Suprapubic skin (tissue), 3 donors: ENCODE measurements around the gene TCEAL5.

Experiments used
- CTCF ChIP-seq, 2 donors: fragments of 200-600 bp in 1 of 2; fragments of 450-650 bp in 1 of 2; sonication (generic) in 1 of 2; IDR thresholded peaks; one replicate each; pipeline ENCODE4 v1.5.1; 2016 to 2019; ENCODE audit warnings: antibody characterized with exemption in 2 of 2, mild to moderate bottlenecking in 1 of 2, moderate library complexity in 1 of 2
- POLR2AphosphoS5 ChIP-seq, 3 donors: sonication (generic); formaldehyde crosslinking; IDR thresholded peaks; one replicate each; pipeline ENCODE4 v1.6.1; 2017; ENCODE audit warnings: antibody characterized with exemption in 3 of 3

GRCh38 chrX:103304705-103305104, 28.2 kb upstream of the TCEAL5 start:
- TF ChIP-seq CTCF (IDR thresholded peaks at IDR 0.05) = no peak
- no peak for TF ChIP-seq POLR2AphosphoS5 (IDR thresholded peaks at IDR 0.05)
